Parathyroid adenoma (tissue), 2 donors: ENCODE measurements around the gene CYB561D1.

Experiments used
- H2AFZ ChIP-seq: fragments of 300-600 bp; sonication (generic); one replicate; pipeline ENCODE4 v1.7.0; 2017; ENCODE audit warnings: antibody characterized with exemption, mild to moderate bottlenecking
- H3K27ac ChIP-seq: fragments of 300-600 bp; sonication (generic); one replicate; pipeline ENCODE4 v1.7.0; 2017
- H3K27me3 ChIP-seq: fragments of 300-600 bp; sonication (generic); one replicate; pipeline ENCODE4 v1.7.0; 2017; ENCODE audit warnings: low read length; ENCODE audit not compliant: control insufficient read depth, insufficient read depth
- H3K36me3 ChIP-seq: fragments of 300-600 bp; sonication (generic); one replicate; pipeline ENCODE4 v1.7.0; 2017; ENCODE audit warnings: low read length; ENCODE audit not compliant: control insufficient read depth, insufficient read depth
- H3K4me1 ChIP-seq: fragments of 300-600 bp; sonication (generic); one replicate; pipeline ENCODE4 v1.7.0; 2017; ENCODE audit warnings: control low read depth
- H3K4me2 ChIP-seq: fragments of 300-600 bp; sonication (generic); one replicate; pipeline ENCODE4 v1.7.0; 2017; ENCODE audit warnings: low read length
- H3K4me3 ChIP-seq: fragments of 300-600 bp; sonication (generic); one replicate; pipeline ENCODE4 v1.7.0; 2017; ENCODE audit warnings: low read depth, low read length
- H3K79me2 ChIP-seq: fragments of 300-600 bp; sonication (generic); one replicate; pipeline ENCODE4 v1.7.0; 2017; ENCODE audit warnings: control low read depth
- H3K9ac ChIP-seq: fragments of 300-600 bp; sonication (generic); one replicate; pipeline ENCODE4 v1.7.0; 2017; ENCODE audit warnings: mild to moderate bottlenecking
- H3K9me3 ChIP-seq: fragments of 300-600 bp; sonication (generic); one replicate; pipeline ENCODE4 v1.7.0; 2017; ENCODE audit warnings: low read length; ENCODE audit not compliant: control insufficient read depth
- CTCF ChIP-seq: fragments of 300-600 bp; sonication (generic); IDR thresholded peaks from one replicate; pipeline ENCODE4 v1.7.0; 2017; ENCODE audit warnings: antibody characterized with exemption, mild to moderate bottlenecking
- donor health status: primary hyperparathyroidism.

Gene CYB561D1

GRCh38 chr1:109508001-109508872 lies 14.3 kb downstream of the CYB561D1 start:
- H3K4me1 ChIP-seq: no peaks in the 10 kb centered on the region
- H3K9ac ChIP-seq: no peak overlapping the region

GRCh38 chr1:109508873-109509175 lies 14.9 kb downstream of the CYB561D1 start:
- H3K27ac ChIP-seq: no peak overlapping the region

More at GRCh38 chr1:109508001-109508872, 14.3 kb downstream of the CYB561D1 start:
- no peaks in the 10 kb centered on the region for H3K79me2 ChIP-seq
- H3K36me3 ChIP-seq: no peaks in the 10 kb centered on the region
- no peaks in the 10 kb centered on the region for H3K27me3 ChIP-seq
- H2AFZ ChIP-seq: no peak overlapping the region
- peak overlapping the region; percentile 96 for H3K4me2 ChIP-seq
- TF ChIP-seq CTCF: no peak
- no peak overlapping the region for H3K27ac ChIP-seq
- no peaks in the 10 kb centered on the region for H3K9me3 ChIP-seq
- peak overlapping the region; percentile 63 for H3K4me3 ChIP-seq

GRCh38 chr1:109509176-109510134 lies 15.6 kb downstream of the CYB561D1 start, which contains the start of gene AMIGO1:
Gene AMIGO1, minus strand, starts transcription at chr1:109509727. Its CDS starts 815 bp downstream, at chr1:109508912.
- no peaks in the 10 kb centered on the region for H3K4me1 ChIP-seq
- H3K4me2 ChIP-seq: peak within 1 kb of the TSS; percentile 96
- no peaks in the 10 kb centered on the region for H3K9me3 ChIP-seq
- H3K27me3 ChIP-seq: no peaks in the 10 kb centered on the region
- no peaks in the 10 kb centered on the region for H3K79me2 ChIP-seq
- no peak within 1 kb of the TSS for H3K9ac ChIP-seq
- peak within 1 kb of the TSS; percentile 84 for H2AFZ ChIP-seq
- H3K4me3 ChIP-seq: peak within 1 kb of the TSS; percentile 63
- H3K36me3 ChIP-seq: no peaks in the 10 kb centered on the region
- H3K27ac ChIP-seq: no peak within 1 kb of the TSS
- no peak for TF ChIP-seq CTCF

More at GRCh38 chr1:109508873-109509175, 14.9 kb downstream of the CYB561D1 start:
- no peak overlapping the region for H3K9ac ChIP-seq
- H3K36me3 ChIP-seq: no peaks in the 10 kb centered on the region
- no peaks in the 10 kb centered on the region for H3K79me2 ChIP-seq
- TF ChIP-seq CTCF: no peak
- no peaks in the 10 kb centered on the region for H3K9me3 ChIP-seq
- peak overlapping the region; percentile 51 for H2AFZ ChIP-seq
- H3K27me3 ChIP-seq: no peaks in the 10 kb centered on the region
- H3K4me2 ChIP-seq: peak overlapping the region; percentile 96
- peak overlapping the region; percentile 63 for H3K4me3 ChIP-seq
- no peaks in the 10 kb centered on the region for H3K4me1 ChIP-seq

- Histone ChIP-seq H3K9me3 (no peaks in the 10 kb centered on the region), H2AFZ (no peak overlapping the region), H3K4me2 (no peak overlapping the region), H3K27me3 (no peaks in the 10 kb centered on the region), H3K4me3 (no peak overlapping the region), H3K9ac (no peak overlapping the region), H3K27ac (no peak overlapping the region), H3K4me1 (no peaks in the 10 kb centered on the region), H3K79me2 (no peaks in the 10 kb centered on the region), H3K36me3 (no peaks in the 10 kb centered on the region)
- TF ChIP-seq CTCF: no peak
Measured at GRCh38 chr1:109513110-109513710, 19.3 kb downstream of the CYB561D1 start.
